GM21447 (cell line): ENCODE data around the gene ZBTB17.
"Not testable (repeated sequence)": the region's sequence is repeated elsewhere in the genome, so short reads cannot be mapped to it uniquely, and the experiment has no call there.

Experiments used
- ATAC-seq: cut with Tn5 transposase; IDR thresholded peaks from one replicate; pipeline ENCODE4 v1.9.1; 2021; ENCODE audit not compliant: unreplicated experiment

Gene ZBTB17

GRCh38 chr1:15975805-15976680 is at the start of gene ZBTB17:
ZBTB17 (minus strand) TSS chr1:15976101; CDS start chr1:15948495, 27,606 bp downstream.
- ATAC-seq = peak; percentile 54

DNA sequence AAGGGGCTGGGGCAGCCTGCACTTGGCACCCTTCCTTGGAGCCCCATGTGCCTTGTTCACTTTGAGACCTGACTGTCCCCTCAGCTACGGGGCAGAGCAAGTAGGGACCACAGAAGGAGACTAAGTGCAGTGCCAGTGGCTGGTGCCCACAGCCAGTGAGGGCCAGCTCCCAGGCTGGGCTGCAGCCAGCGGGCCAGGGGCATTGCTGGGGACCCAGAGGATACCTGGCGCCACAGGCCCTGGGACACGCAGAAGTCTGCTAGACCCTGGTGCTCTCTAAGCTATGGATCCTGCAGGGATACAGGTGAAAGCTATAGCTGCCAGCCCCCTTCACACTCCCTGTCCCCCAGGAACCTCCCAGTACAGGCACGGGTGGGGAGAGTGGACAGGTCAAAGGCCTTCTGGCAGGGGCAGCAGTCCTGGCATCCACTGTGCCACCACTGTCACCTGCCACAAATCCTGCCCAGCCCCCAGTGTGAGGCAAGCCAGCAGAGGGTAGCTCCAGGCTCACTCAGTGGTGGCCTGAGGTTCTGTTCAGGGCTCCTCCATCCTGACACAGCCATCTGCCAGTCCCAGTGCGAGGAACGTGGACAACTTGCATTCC is 47.3 kb upstream of the ZBTB17 start:
- no peak for ATAC-seq

DNA sequence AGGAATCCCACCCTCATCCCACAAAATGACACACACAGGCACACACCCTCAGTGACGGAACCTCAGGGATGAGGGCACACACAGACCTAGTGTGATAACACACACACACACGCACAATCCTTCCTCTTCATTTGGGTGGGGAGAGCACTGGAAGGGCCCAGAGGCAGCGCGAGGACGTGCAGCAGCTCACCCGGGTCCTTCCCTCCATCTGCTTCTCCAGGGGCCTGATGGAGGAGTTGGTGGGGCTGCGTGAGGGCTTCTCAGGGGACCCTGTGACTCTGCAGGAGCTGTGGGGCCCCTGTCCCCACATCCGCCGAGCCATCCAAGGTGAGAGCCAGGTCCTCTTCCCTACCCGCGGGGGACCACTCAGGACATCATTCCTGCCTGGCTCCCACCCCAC is 46.5 kb upstream of the ZBTB17 start:
- ATAC-seq = no peak

DNA sequence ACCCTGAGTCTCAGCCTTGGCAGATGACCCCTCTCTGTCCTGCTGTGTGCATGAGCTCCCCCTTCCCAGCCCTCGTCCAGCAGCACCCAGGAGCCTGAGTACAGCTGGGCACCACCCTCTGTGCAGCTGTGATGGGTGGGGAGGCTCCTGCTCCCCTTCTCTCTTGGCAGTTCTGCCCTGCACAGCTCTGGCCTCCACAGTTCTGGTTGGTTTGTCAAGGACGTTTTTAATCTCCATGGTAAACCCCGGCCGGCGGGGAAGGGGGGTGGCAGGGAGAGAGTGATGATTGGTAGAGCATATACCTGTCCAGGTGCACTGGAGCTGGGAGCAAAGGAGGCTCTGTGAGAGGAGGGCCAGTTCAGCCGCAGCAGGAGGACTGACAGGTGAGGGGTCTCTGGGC is 45.8 kb upstream of the ZBTB17 start, which contains the start of gene CLCNKA:
Gene CLCNKA (plus strand): TSS at position 356 of the 400 bp plus-strand sequence. CDS start 584 bp downstream, outside the sequence.
- no peak for ATAC-seq

GRCh38 chr1:16020878-16021277 is 45.0 kb upstream of the ZBTB17 start:
- ATAC-seq = not testable (repeated sequence)

GRCh38 chr1:16020325-16020724 is 44.4 kb upstream of the ZBTB17 start:
- no peak for ATAC-seq

DNA sequence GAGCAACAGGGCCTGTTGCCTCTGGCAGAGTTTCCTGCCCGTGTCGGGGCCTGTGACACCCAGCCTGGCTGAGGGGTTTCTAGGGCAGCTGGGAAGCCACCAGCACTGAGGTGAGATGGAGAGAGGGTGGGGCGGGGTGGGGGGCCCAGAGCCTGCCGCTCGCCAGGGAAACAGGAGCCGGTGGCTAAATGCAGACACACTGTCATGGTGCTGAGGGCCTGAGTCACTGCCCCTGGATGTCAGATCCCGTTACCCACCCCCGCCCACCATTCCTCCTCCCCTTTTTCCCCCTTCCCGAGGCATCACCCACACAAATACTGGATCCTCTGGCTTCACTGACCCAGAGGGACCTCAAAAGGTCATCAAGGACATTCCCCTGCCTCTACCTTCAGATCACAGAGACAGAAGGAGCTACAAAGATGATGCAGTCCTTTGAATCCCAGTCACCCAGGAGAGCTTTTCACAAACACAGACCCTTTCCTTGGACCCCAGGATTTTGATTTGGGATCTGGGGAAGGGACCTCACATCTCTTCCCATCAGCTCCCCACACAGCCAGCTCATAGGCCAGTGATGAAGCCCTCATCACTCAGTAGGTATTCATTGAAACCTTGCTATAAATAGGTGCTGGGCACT is 43.9 kb upstream of the ZBTB17 start:
- no peak for ATAC-seq

- no peak for ATAC-seq
These were observed 43.1 kb upstream of the ZBTB17 start for GRCh38 chr1:16018749-16019643.

DNA sequence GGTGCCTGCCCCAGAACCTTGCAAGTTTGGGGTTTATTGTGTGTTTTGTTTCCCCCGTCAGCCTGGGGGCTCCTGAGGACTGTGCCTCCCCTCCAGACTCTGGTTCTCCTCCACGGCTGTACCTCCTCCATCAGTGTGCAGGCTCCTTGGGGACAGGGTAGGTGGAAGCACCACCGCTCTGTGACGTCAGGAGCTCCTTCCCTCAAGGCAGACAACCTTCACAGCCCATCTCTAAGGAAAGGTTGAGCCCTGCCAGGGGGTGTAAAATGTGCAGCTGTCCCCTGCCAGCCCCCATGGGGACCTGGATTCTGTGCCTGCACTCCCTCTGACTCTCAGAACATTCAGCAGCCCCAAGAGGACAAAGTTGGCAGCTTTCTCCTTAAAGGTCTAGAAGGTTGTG is 42.4 kb upstream of the ZBTB17 start:
- ATAC-seq = no peak

DNA sequence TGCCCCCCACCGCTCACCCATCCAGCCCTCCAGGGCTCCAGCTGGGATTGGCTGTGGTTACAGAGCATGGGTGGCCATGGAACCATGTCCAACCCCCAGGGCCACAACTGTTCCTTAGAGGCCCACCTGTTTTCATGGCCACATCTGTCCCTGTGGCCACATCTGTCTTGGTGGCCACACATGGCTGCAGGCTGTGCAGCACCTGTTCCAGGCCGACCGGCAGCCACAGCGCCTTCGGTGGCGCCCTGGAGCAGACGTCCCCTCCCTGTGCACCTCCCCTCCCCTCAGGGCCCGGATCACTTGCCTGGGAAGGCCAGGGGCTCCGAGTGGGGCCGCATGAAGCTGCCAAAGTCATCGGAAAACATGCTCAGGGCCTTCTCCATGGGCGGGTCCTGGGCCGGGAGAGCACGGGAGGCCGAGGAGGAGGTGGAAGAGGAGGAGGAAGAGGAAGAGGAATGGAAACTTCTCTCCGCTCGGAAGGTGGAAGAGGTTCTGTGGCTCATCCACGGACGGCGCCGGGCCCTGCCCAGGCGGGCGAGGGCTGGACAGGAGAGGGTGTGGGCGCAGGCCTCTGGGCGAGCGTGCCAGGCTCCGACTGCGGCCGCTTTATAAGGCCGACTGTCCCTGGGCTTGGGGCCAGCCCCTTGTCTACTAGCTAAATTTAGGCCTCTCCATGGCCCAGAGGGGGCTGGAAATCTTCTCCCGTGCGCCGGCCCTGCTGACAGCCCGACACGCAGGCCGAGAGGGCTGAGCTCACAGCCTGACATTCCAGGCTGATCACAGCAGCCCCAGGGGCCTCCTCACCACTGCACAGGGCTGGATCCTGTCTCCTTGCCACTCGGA is 41.8 kb upstream of the ZBTB17 start, which contains the start of gene HSPB7:
Gene HSPB7 (minus strand): TSS at position 583 of the 843 bp plus-strand sequence. CDS start 80 bp downstream, at position 503.
- no peak for ATAC-seq

- ATAC-seq = no peak
These were observed 41.2 kb upstream of the ZBTB17 start for GRCh38 chr1:16017076-16017460.

- ATAC-seq = no peak
These were observed 40.3 kb upstream of the ZBTB17 start for GRCh38 chr1:16015960-16016901.

DNA sequence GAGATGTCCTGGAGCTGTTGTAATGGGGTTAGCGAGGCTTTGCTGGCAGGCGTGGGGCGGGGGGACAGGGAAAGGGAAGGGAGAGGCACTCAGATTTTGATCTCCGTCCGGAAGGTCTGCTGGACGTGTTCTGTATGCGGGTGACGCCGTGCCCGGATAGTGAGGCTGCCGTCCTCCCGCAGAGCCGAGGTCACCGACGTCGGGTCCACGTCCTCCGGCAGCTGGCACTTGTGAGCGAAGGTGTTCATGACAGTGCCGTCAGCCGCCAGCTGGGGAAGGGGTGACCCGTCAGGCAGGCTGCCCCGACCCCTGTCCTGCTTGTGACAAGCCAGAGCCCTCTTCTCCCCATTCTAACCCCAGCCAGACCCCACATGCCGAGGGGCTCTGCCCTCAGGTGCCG is 39.6 kb upstream of the ZBTB17 start:
- no peak for ATAC-seq

GRCh38 chr1:16014509-16015482 is 38.9 kb upstream of the ZBTB17 start:
- ATAC-seq = no peak

DNA sequence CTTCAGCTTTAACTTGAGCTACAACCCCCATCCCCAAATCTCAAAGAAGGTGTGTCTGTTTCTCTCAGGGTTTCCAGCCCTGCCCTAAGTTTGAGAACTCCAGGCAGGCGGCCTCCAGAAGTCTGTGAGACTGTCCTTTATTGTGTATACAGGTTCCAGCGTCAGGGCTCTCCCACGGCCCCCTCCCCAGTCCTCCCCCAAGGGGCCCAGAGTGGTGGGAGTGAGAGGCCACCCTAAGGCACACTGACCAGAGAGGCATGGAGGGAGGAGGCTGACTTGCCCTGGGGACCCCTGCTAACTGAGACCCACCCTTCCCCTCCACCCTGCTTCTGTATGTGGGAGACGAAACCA is 38.0 kb upstream of the ZBTB17 start:
- no peak for ATAC-seq

- no peak for ATAC-seq
These were observed 37.5 kb upstream of the ZBTB17 start for GRCh38 chr1:16013220-16013907.

DNA sequence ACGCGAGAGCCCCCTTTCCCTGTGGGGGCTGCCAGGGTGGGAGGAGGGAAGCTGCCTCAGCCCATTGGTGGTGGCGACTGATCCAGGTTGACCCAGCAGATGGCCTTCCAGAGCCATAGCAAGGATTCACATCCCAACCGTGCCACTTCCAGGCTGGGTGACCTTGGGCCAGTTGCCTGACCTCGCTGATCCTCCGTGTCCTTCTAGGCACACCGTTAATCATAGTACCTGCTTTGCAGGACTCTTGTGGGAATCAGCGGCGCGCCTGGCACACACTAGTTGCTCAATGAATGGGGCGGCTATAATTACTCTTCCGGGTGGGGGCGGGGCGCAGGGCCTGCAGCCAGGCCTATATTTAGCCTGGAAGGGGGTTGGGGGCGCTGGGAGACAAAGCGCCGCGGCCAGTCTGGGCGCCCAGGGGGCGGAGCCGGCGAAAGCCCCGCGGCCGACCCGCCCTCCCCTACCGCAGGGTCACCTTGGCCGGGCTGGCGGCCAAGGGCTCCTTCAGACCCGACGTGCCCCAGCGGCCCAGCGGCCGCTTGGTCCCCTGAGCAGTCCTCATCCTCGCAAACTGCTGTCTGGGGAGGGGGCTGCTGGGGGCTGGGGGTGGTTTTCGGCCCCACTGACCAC is 36.8 kb upstream of the ZBTB17 start:
- ATAC-seq = no peak
